GM19467 (cell line): ENCODE data around the gene SDC3.
"Not testable (repeated sequence)": the region's sequence is repeated elsewhere in the genome, so short reads cannot be mapped to it uniquely, and the experiment has no call there.

Experiments
- ATAC-seq: cut with Tn5 transposase; IDR thresholded peaks from one replicate; pipeline ENCODE4 v1.9.1; 2021; ENCODE audit warnings: mild to moderate bottlenecking, moderate library complexity; ENCODE audit not compliant: unreplicated experiment

Gene SDC3

GRCh38 chr1:30877205-30877912 lies 31.2 kb downstream of the SDC3 start:
- ATAC-seq = no peak

- no peak for ATAC-seq
Observed at GRCh38 chr1:30876451-30877204, 31.9 kb downstream of the SDC3 start.

GRCh38 chr1:30875916-30876315 lies 32.6 kb downstream of the SDC3 start:
- no peak for ATAC-seq

GRCh38 chr1:30875197-30875596 lies 33.4 kb downstream of the SDC3 start:
- ATAC-seq = no peak

- no peak for ATAC-seq
Observed at GRCh38 chr1:30874176-30874575, 34.4 kb downstream of the SDC3 start.

- ATAC-seq = no peak
Observed at GRCh38 chr1:30872948-30873263, 35.7 kb downstream of the SDC3 start.

GRCh38 chr1:30872033-30872947 lies 36.3 kb downstream of the SDC3 start:
- no peak for ATAC-seq

GRCh38 chr1:30871276-30871871 lies 37.2 kb downstream of the SDC3 start:
- no peak for ATAC-seq

- ATAC-seq = no peak
Observed at GRCh38 chr1:30870656-30871055, 37.9 kb downstream of the SDC3 start.

- no peak for ATAC-seq
Observed at GRCh38 chr1:30870035-30870434, 38.5 kb downstream of the SDC3 start.

GRCh38 chr1:30868833-30869435 lies 39.6 kb downstream of the SDC3 start:
- ATAC-seq = no peak

- not testable (repeated sequence) for ATAC-seq
Observed at GRCh38 chr1:30868057-30868456, 40.5 kb downstream of the SDC3 start.

GRCh38 chr1:30867537-30867936 lies 41.0 kb downstream of the SDC3 start:
- no peak for ATAC-seq

- no peak for ATAC-seq
Observed at GRCh38 chr1:30866594-30866993, 42.0 kb downstream of the SDC3 start.

- no peak for ATAC-seq
Observed at GRCh38 chr1:30864681-30865080, 43.9 kb downstream of the SDC3 start.

- no peak for ATAC-seq
Observed at GRCh38 chr1:30863858-30864604, 44.5 kb downstream of the SDC3 start.

- ATAC-seq = no peak
Observed at GRCh38 chr1:30860320-30860652, 48.3 kb downstream of the SDC3 start.

GRCh38 chr1:30857964-30858363 lies 50.6 kb downstream of the SDC3 start:
- ATAC-seq = no peak

- ATAC-seq = no peak
Observed at GRCh38 chr1:30857062-30857461, 51.5 kb downstream of the SDC3 start.

GRCh38 chr1:30856260-30856790 lies 52.2 kb downstream of the SDC3 start:
- ATAC-seq = no peak
